ENCODE results near the gene SRD5A2.
"Not testable (repeated sequence)": the region's sequence is repeated elsewhere in the genome, so short reads cannot be mapped to it uniquely, and the experiment has no call there.

Gene SRD5A2

GRCh38 chr2:31533036-31533435, 47.7 kb downstream of the SRD5A2 start:
- DNase-seq (ENCODE audit: low spot score): no peak

- no peak for DNase-seq (ENCODE audit: low spot score)
These were observed 49.6 kb downstream of the SRD5A2 start for GRCh38 chr2:31531101-31531500.

GRCh38 chr2:31529256-31529655, 51.5 kb downstream of the SRD5A2 start:
- DNase-seq (ENCODE audit: low spot score): no peak

- DNase-seq (ENCODE audit: low spot score): no peak
These were observed 51.9 kb downstream of the SRD5A2 start for GRCh38 chr2:31528823-31529222.

GRCh38 chr2:31526946-31527732, 53.6 kb downstream of the SRD5A2 start:
- no peak for DNase-seq (ENCODE audit: low spot score)

- DNase-seq (ENCODE audit: low spot score): no peak
These were observed 54.9 kb downstream of the SRD5A2 start for GRCh38 chr2:31525876-31526275.

GRCh38 chr2:31524592-31524991, 56.1 kb downstream of the SRD5A2 start:
- DNase-seq (ENCODE audit: low spot score): no peak

GRCh38 chr2:31523871-31524492, 56.8 kb downstream of the SRD5A2 start:
- DNase-seq (ENCODE audit: low spot score): no peak

- DNase-seq (ENCODE audit: low spot score): no peak
These were observed 58.0 kb downstream of the SRD5A2 start for GRCh38 chr2:31522786-31523185.

GRCh38 chr2:31517442-31518203, 63.1 kb downstream of the SRD5A2 start:
- no peak for DNase-seq (ENCODE audit: low spot score)

GRCh38 chr2:31515586-31515985, 65.2 kb downstream of the SRD5A2 start:
- DNase-seq (ENCODE audit: low spot score): no peak

GRCh38 chr2:31513553-31513952, 67.2 kb downstream of the SRD5A2 start:
- DNase-seq (ENCODE audit: low spot score): no peak

GRCh38 chr2:31511376-31511775, 69.4 kb downstream of the SRD5A2 start:
- DNase-seq (ENCODE audit: low spot score): no peak

- no peak for DNase-seq (ENCODE audit: low spot score)
These were observed 75.6 kb downstream of the SRD5A2 start for GRCh38 chr2:31505111-31505510.

GRCh38 chr2:31504311-31504710, 76.4 kb downstream of the SRD5A2 start:
- DNase-seq (ENCODE audit: low spot score): no peak

- not testable (repeated sequence) for DNase-seq (ENCODE audit: low spot score)
These were observed 84.3 kb downstream of the SRD5A2 start for GRCh38 chr2:31496451-31496874.

- DNase-seq (ENCODE audit: low spot score): not testable (repeated sequence)
These were observed 91.4 kb downstream of the SRD5A2 start for GRCh38 chr2:31489339-31489738.

GRCh38 chr2:31483246-31483645, 97.5 kb downstream of the SRD5A2 start:
- DNase-seq (ENCODE audit: low spot score): no peak

GRCh38 chr2:31476511-31477180, 104.1 kb downstream of the SRD5A2 start:
- DNase-seq (ENCODE audit: low spot score): no peak

- DNase-seq (ENCODE audit: low spot score): no peak
These were observed 105.0 kb downstream of the SRD5A2 start for GRCh38 chr2:31475692-31476091.

- no peak for DNase-seq (ENCODE audit: low spot score)
These were observed 106.4 kb downstream of the SRD5A2 start for GRCh38 chr2:31474296-31474695.

Data from left forelimb (tissue), 1 donor.